ENCODE measurements around the gene ME3.

Gene ME3

DNA sequence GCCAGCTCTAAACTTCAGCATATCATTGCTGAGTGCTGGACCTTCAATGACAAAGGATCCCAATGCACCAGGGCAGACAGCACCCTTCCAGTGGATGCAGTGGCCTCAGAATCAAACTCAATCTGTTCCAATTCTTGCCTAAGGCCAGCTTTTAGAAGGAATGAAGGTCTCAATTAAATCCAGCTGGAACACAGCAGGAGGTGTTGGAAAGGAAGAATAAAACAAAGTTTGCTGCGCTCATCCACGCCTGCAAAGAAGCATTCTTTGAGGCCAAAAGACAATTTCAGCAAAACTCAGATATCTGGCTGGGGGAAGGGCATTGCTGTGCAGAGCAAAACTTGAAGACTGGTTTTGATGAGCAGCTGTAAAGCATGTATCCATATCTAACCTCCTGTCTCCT, 177.1 kb downstream of the ME3 start:
- no peaks in the 10 kb centered on the region for H3K9me3 ChIP-seq (ENCODE audit: control insufficient read depth, low read length)
- H3K27ac ChIP-seq (ENCODE audit: insufficient read depth, low read depth, low read length, poor library complexity, severe bottlenecking) = no peak overlapping the region
- 82 to 83% methylated on average over 2 of the region's 2 CpGs for WGBS, 2 experiments
- H3K4me3 ChIP-seq (ENCODE audit: insufficient read depth, low read depth, low read length) = no peak overlapping the region
- no peaks in the 10 kb centered on the region for H3K27me3 ChIP-seq (ENCODE audit: control insufficient read depth, insufficient read depth, low read length, poor library complexity, severe bottlenecking)
- H3K4me1 ChIP-seq (ENCODE audit: control insufficient read depth, insufficient read depth, low read length) = no peaks in the 10 kb centered on the region
- H3K36me3 ChIP-seq (ENCODE audit: control insufficient read depth, insufficient read depth, low read length) = no peaks in the 10 kb centered on the region

DNA sequence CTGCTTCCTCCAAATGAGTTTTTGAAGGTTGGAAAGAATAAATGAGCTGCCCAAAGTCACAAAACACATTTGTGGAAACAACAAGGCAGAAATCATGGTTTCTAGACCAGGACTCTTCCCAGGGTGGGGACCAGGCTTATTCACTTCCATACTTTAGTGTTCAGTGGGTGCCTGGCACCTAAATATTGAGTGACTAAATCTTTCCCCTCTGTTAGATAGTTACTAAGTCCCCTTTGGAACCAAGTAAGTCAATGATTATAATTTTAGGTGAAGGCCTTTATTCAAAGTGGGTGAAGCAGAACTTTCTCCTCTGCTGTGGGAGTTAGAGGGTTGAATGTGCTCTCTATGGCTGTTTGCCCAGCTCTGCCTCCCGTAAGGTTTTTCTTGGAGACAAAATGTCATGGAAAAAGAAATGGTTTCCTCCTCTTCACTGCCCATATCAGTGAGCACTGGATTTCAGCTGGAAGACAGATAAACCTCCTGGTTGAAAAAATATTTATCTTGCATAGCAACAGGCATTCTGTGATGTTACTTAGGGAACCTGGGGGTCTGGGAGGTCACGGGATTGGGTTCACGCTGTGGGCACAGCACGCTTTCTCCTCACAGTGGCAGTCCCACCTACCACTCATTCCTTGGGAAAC, 179.9 kb downstream of the ME3 start:
- Histone ChIP-seq H3K27me3 (ENCODE audit: control insufficient read depth, insufficient read depth, low read length, poor library complexity, severe bottlenecking) (no peaks in the 10 kb centered on the region), H3K4me1 (ENCODE audit: control insufficient read depth, insufficient read depth, low read length) (no peaks in the 10 kb centered on the region), H3K27ac (ENCODE audit: insufficient read depth, low read depth, low read length, poor library complexity, severe bottlenecking) (no peak overlapping the region), H3K9me3 (ENCODE audit: control insufficient read depth, low read length) (no peaks in the 10 kb centered on the region), H3K36me3 (ENCODE audit: control insufficient read depth, insufficient read depth, low read length) (no peaks in the 10 kb centered on the region), H3K4me3 (ENCODE audit: insufficient read depth, low read depth, low read length) (no peak overlapping the region)
- 95 to 98% methylated on average over 4 of the region's 4 CpGs for WGBS, 2 experiments

DNA sequence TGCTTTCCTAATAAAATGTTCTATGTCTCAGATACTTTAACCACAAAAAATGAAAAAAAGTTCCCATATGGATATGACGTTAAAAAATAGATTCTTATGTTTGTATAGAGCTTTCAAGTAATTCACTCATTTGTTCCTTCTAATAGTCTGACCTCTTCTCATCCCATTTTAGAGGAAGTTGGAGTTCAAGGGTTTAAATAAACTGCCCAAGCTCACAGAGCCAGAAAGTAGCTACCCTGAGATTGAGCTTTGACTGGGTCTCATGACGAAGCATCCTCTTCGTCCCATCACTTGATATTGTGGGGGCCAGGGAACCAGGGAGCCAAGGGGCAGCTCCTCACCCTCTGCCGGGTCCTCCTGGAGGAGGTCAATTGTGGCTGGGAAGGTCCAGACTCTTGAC, 181.4 kb downstream of the ME3 start:
- H3K4me1 ChIP-seq (ENCODE audit: control insufficient read depth, insufficient read depth, low read length) = no peaks in the 10 kb centered on the region
- no peak overlapping the region for H3K4me3 ChIP-seq (ENCODE audit: insufficient read depth, low read depth, low read length)
- no peaks in the 10 kb centered on the region for H3K9me3 ChIP-seq (ENCODE audit: control insufficient read depth, low read length)
- H3K36me3 ChIP-seq (ENCODE audit: control insufficient read depth, insufficient read depth, low read length) = no peaks in the 10 kb centered on the region
- no peaks in the 10 kb centered on the region for H3K27me3 ChIP-seq (ENCODE audit: control insufficient read depth, insufficient read depth, low read length, poor library complexity, severe bottlenecking)
- WGBS, 2 experiments = 93 to 97% methylated on average over 3 to 4 of the region's 4 CpGs
- H3K27ac ChIP-seq (ENCODE audit: insufficient read depth, low read depth, low read length, poor library complexity, severe bottlenecking) = no peak overlapping the region

DNA sequence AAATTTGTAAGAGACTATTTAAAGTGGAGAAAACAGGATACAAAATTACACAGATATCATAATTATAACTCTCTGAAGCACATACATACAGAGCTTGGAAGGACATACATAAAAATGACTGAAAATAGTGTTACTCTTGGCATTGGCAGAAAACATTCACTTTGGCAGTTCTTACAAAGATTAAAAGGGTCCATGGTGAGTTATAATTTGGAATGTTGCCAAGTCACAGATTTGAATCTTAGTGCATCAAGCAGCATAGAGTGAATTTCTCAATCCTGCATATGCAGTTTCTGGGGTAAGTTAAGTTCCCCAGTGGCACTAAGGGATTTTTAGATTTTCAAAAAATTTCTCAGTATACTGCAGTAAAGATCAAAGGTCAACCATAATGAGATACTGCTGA, 181.8 kb downstream of the ME3 start:
- Histone ChIP-seq H3K4me1 (ENCODE audit: control insufficient read depth, insufficient read depth, low read length) (no peaks in the 10 kb centered on the region), H3K27ac (ENCODE audit: insufficient read depth, low read depth, low read length, poor library complexity, severe bottlenecking) (no peak overlapping the region), H3K9me3 (ENCODE audit: control insufficient read depth, low read length) (no peaks in the 10 kb centered on the region), H3K36me3 (ENCODE audit: control insufficient read depth, insufficient read depth, low read length) (no peaks in the 10 kb centered on the region), H3K27me3 (ENCODE audit: control insufficient read depth, insufficient read depth, low read length, poor library complexity, severe bottlenecking) (no peaks in the 10 kb centered on the region), H3K4me3 (ENCODE audit: insufficient read depth, low read depth, low read length) (no peak overlapping the region)

DNA sequence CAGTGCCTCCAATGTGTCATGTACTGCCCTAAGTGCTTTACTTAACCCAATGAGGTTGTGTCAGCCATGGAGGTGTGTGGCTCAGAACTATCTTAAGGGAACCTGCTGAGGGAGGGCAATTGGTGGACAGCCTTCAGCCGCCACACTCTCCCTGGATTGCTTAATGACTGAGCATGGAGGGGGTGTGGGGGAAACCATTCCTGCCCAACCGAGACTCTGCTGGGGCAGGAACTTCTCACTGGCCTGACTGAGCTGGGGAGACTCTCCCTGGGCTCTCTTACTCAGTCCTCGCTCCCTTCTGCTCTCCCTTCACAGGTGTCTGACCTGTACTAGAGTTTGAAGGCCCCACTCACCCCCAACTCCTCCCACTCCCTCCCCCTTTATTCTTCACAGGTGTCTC, 183.0 kb downstream of the ME3 start:
- Histone ChIP-seq H3K4me1 (ENCODE audit: control insufficient read depth, insufficient read depth, low read length) (no peaks in the 10 kb centered on the region), H3K27ac (ENCODE audit: insufficient read depth, low read depth, low read length, poor library complexity, severe bottlenecking) (no peak overlapping the region), H3K9me3 (ENCODE audit: control insufficient read depth, low read length) (no peaks in the 10 kb centered on the region), H3K4me3 (ENCODE audit: insufficient read depth, low read depth, low read length) (no peak overlapping the region), H3K36me3 (ENCODE audit: control insufficient read depth, insufficient read depth, low read length) (no peaks in the 10 kb centered on the region), H3K27me3 (ENCODE audit: control insufficient read depth, insufficient read depth, low read length, poor library complexity, severe bottlenecking) (no peaks in the 10 kb centered on the region)
- WGBS, 2 experiments = 90 to 95% methylated on average over 3 of the region's 3 CpGs

DNA sequence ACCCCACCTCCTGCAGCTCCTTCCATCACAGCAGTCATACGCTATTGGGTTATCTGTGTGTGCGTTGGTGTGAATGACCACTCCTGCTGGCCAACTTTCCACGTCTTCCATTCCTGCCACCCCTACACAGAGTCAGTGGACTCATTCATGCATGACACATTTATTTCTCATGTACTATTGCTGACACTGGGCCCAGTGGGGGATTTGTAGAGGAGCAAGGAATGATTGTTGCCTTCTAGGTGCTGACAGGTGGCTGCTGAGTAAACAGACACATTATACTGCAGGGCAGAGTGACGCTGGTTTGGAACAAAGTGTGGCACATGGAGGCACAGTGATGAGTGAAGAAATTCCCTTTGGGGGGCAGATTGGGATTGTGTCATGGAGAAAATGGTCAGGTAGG, 183.9 kb downstream of the ME3 start:
- H3K27ac ChIP-seq (ENCODE audit: insufficient read depth, low read depth, low read length, poor library complexity, severe bottlenecking) = no peak overlapping the region
- H3K4me3 ChIP-seq (ENCODE audit: insufficient read depth, low read depth, low read length) = no peak overlapping the region
- no peaks in the 10 kb centered on the region for H3K9me3 ChIP-seq (ENCODE audit: control insufficient read depth, low read length)
- H3K4me1 ChIP-seq (ENCODE audit: control insufficient read depth, insufficient read depth, low read length) = no peaks in the 10 kb centered on the region
- H3K27me3 ChIP-seq (ENCODE audit: control insufficient read depth, insufficient read depth, low read length, poor library complexity, severe bottlenecking) = no peaks in the 10 kb centered on the region
- H3K36me3 ChIP-seq (ENCODE audit: control insufficient read depth, insufficient read depth, low read length) = no peaks in the 10 kb centered on the region
- 94 to 99% methylated on average over 4 of the region's 4 CpGs for WGBS, 2 experiments

DNA sequence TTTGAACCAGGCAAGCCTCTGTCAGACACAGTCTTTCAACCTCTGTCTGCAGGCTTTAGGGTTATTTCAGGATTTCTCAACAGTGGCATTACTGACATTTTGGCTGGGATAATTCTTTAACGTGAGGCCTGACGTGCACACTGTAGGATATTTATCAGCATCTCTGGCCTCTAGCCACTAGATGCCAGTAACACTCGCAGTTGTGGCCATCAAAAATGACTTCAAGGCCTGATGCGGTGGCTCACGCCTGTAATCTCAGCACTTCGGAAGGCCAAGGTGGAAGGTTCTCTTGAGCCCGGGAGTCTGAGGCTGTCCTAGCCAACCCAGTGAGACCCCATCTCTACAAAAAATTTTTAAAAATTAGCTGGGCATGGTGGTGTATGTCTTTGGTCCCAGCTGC, 184.7 kb downstream of the ME3 start:
- no peak overlapping the region for H3K4me3 ChIP-seq (ENCODE audit: insufficient read depth, low read depth, low read length)
- no peaks in the 10 kb centered on the region for H3K36me3 ChIP-seq (ENCODE audit: control insufficient read depth, insufficient read depth, low read length)
- 91 to 93% methylated on average over 7 of the region's 7 CpGs for WGBS, 2 experiments
- no peaks in the 10 kb centered on the region for H3K9me3 ChIP-seq (ENCODE audit: control insufficient read depth, low read length)
- no peak overlapping the region for H3K27ac ChIP-seq (ENCODE audit: insufficient read depth, low read depth, low read length, poor library complexity, severe bottlenecking)
- no peaks in the 10 kb centered on the region for H3K4me1 ChIP-seq (ENCODE audit: control insufficient read depth, insufficient read depth, low read length)
- no peaks in the 10 kb centered on the region for H3K27me3 ChIP-seq (ENCODE audit: control insufficient read depth, insufficient read depth, low read length, poor library complexity, severe bottlenecking)

DNA sequence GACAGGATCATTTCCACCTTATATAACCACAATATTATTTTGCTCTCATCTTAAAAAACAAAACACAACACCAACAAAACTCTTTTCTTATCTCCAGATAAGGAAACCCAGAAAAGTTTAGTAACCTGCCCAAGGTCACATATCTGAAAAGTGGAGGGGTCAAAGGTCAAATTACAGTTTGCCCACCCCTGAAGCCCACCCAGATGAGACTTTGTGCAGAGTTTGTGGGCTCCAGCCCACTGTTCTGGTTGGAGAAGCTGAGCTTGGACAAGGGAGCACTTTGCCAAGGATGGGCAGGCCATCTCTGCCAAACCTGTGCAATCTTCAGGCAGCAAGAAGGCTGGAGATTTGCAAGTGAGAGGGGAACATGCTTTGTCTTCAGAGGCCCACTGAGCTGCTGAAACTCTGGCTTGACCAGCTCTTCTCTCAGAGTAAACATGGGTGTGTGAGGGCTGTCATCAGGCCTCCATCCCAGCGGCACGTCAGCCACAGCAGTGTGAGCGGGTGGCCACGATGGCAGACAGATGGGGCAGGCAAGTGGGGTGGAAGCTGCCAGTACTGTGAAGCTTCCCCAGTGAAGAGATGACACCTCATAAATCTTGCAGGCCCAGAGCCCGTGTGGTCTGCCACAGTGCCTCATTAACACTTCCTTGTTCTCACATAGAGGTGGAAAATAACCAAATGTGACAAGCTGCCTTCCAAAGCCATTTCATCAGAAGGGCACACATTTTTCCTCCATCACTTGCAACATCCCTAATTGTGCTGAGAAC, 186.0 kb downstream of the ME3 start:
- no peaks in the 10 kb centered on the region for H3K36me3 ChIP-seq (ENCODE audit: control insufficient read depth, insufficient read depth, low read length)
- no peaks in the 10 kb centered on the region for H3K27me3 ChIP-seq (ENCODE audit: control insufficient read depth, insufficient read depth, low read length, poor library complexity, severe bottlenecking)
- H3K27ac ChIP-seq (ENCODE audit: insufficient read depth, low read depth, low read length, poor library complexity, severe bottlenecking) = no peak overlapping the region
- no peak overlapping the region for H3K4me3 ChIP-seq (ENCODE audit: insufficient read depth, low read depth, low read length)
- H3K9me3 ChIP-seq (ENCODE audit: control insufficient read depth, low read length) = no peaks in the 10 kb centered on the region
- no peaks in the 10 kb centered on the region for H3K4me1 ChIP-seq (ENCODE audit: control insufficient read depth, insufficient read depth, low read length)
- WGBS, 2 experiments = 86 to 90% methylated on average over 5 of the region's 5 CpGs

DNA sequence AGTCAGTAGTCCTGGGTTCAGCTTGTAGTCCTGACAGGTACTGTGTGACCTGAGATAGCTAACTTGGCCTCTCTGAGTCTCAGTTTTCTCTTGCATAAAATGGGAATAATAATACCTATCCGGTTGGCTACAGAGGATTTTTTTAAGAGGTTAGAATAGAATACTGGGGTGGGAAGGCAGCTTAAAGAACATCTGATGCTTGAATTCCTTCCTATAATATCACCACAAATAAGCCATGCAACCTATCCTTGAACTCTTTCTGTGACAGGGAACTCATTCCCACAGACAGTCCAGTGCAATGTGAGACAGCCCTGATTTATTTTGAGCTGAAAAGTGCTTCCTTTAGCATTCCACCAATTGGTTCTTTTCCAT, 187.6 kb downstream of the ME3 start:
- H3K36me3 ChIP-seq (ENCODE audit: control insufficient read depth, insufficient read depth, low read length) = no peaks in the 10 kb centered on the region
- no peaks in the 10 kb centered on the region for H3K4me1 ChIP-seq (ENCODE audit: control insufficient read depth, insufficient read depth, low read length)
- no peaks in the 10 kb centered on the region for H3K9me3 ChIP-seq (ENCODE audit: control insufficient read depth, low read length)
- no peak overlapping the region for H3K27ac ChIP-seq (ENCODE audit: insufficient read depth, low read depth, low read length, poor library complexity, severe bottlenecking)
- no peak overlapping the region for H3K4me3 ChIP-seq (ENCODE audit: insufficient read depth, low read depth, low read length)
- 44% methylated on average over 1 of the region's 1 CpG; no CpG with 5 or more reads in 1 of the 2 experiments for WGBS, 2 experiments
- no peaks in the 10 kb centered on the region for H3K27me3 ChIP-seq (ENCODE audit: control insufficient read depth, insufficient read depth, low read length, poor library complexity, severe bottlenecking)

DNA sequence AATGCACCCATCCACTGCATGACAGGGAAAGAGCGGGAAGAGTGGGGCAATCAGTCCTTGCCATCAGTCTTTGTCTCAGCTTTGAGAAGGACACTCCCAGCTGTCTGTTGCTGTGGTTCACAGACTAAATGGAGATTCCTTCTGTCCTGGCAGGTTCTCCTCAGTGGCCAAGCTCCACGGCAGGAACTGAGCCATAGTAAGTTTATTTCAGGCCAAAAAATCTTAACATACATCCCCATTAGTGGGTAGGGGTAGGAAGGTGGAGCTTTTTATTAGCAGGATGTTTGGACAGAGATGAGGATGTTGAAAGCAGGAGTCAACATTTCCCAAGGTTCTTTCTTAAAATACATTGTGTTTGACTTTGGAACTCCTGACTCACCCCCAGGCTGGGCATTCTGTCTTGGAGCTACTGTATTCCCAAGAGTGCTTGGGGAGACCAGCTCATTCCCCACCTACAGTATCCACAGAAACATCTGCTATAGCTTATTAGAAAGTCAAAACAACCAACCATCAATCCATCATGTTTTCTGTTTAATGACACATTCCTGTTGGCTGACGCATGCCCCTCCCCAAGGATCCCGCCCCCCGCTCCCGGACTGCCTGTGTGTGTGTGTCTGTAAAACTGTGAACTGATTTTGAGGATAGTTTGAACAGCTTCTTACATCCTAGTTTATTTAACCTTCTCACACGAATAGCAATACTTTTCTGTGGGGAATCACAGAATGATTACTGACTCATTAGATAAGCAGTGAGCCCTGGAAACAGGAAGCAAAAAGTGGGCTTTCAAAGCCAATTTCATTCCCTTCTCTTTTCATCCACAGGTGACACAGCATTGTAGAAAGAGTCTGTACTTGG, 188.2 kb downstream of the ME3 start:
- Histone ChIP-seq H3K27me3 (ENCODE audit: control insufficient read depth, insufficient read depth, low read length, poor library complexity, severe bottlenecking) (no peaks in the 10 kb centered on the region), H3K27ac (ENCODE audit: insufficient read depth, low read depth, low read length, poor library complexity, severe bottlenecking) (no peak overlapping the region), H3K4me3 (ENCODE audit: insufficient read depth, low read depth, low read length) (no peak overlapping the region), H3K36me3 (ENCODE audit: control insufficient read depth, insufficient read depth, low read length) (no peaks in the 10 kb centered on the region), H3K9me3 (ENCODE audit: control insufficient read depth, low read length) (no peaks in the 10 kb centered on the region), H3K4me1 (ENCODE audit: control insufficient read depth, insufficient read depth, low read length) (no peaks in the 10 kb centered on the region)
- WGBS, 2 experiments = 71 to 90% methylated on average over 7 of the region's 7 CpGs

All from ectodermal cell (in vitro differentiated cells).